ENCODE results near the gene POU3F2. TPM values are rescaled to one million over a fixed set of nuclear protein-coding genes. Genes with fewer than 3 reads are reported as not detected.

The POU3F2 gene
- total and polyA plus RNA-seq, 2 of the 13 experiments (the other 11 are each of a cell fraction or from before 2014, with no cell fraction given) = not detected

- peaks cover 25% of the 10 kb centered on the region; the same call in 1 of the 2 replicates for H3K4me1 ChIP-seq (ENCODE audit: insufficient read depth, low read length)
- intact Hi-C loops (cut with micrococcal nuclease; ENCODE audit: unreplicated experiment) = no loop called here
- ChIA-PET CTCF (ENCODE audit: low intra/inter-chr PET ratio, low total read pairs) (no interaction called here), POLR2A (interaction anchor here (1.2 kb wide), 1 partner anchor 114 kb away, joined by 3 read pairs; the partner anchor contains the start of gene FBXL4)
- peak overlapping the region; percentile 46 to 60 (median 54) for H3K4me3 ChIP-seq (replicated peaks in 1 of 3; ENCODE audit: insufficient read depth in 1 of 3, low read depth in 2 of 3, low read length in 3 of 3)
- H3K27ac ChIP-seq (ENCODE audit: extremely low read length, insufficient read depth, low read length) = no peak overlapping the region
- no peak overlapping the region for H3K9ac ChIP-seq (ENCODE audit: insufficient read depth, low read depth, low read length)
- H3K9me3 ChIP-seq (ENCODE audit: low read length) = no peaks in the 10 kb centered on the region
- in situ Hi-C loops (cut with HindIII; ENCODE audit: extremely low pct_ligation_motif_present, low pct_unique_long_range_greater_than_20kb) = loop anchor here (25.0 kb wide), 5 partner anchors 279 to 1771 kb away; no protein-coding TSS in a partner anchor
- ATAC-seq (peak; percentile 85), FAIRE-seq (no peak), DNase-seq (ENCODE audit: low spot score) (no peak)
- no peak overlapping the region for H2AFZ ChIP-seq (ENCODE audit: low read length)
- 0% methylated on average over 14 of the region's 42 CpGs for WGBS (ENCODE audit: low lambda C conversion rate)
- BruUV-seq (replicated peaks) = no TSS peak
- no peaks in the 10 kb centered on the region; the same call in 1 of the 2 replicates for H4K20me1 ChIP-seq (ENCODE audit: insufficient read depth, low read length)
- no peaks in the 10 kb centered on the region for H3K79me2 ChIP-seq (ENCODE audit: insufficient read depth, low read length)
- peaks cover 8 to 77% of the 10 kb centered on the region in 2 experiments; a peak in 4 of 5 replicates for H3K27me3 ChIP-seq (ENCODE audit: control insufficient read depth in 1 of 2, insufficient read depth in 2 of 2, low read length in 2 of 2)
- no peaks in the 10 kb centered on the region for H3K36me3 ChIP-seq (replicated peaks in 1 of 2; ENCODE audit: control insufficient read depth in 1 of 2, insufficient read depth in 2 of 2, low read length in 2 of 2)
- peak overlapping the region; percentile 90 for H3K4me2 ChIP-seq (ENCODE audit: low read depth, low read length)
- peak; percentile 98 for TF ChIP-seq HNRNPLL (IDR thresholded peaks at IDR 0.05; ENCODE audit: low read depth, low read length, poor library complexity, severe bottlenecking)
- peak; percentile 76; the same call in 1 of the 2 replicates for TF ChIP-seq HDAC6 (IDR thresholded peaks at IDR 0.05; ENCODE audit: low read depth, low read length)
- peak; percentile 12 for TF ChIP-seq XRCC5 (optimal IDR thresholded peaks at IDR 0.05; ENCODE audit: low read length)
- 0 out of 2 replicates have a peak, but pooled peaks have one; percentile 41 for TF ChIP-seq EZH2 (conservative IDR thresholded peaks at IDR 0.05; ENCODE audit: low read depth, low read length)
- peak; percentile 85 for TF ChIP-seq ZNF263 (CRISPR knock-in tag; IDR thresholded peaks at IDR 0.05)
- TF ChIP-seq GABPB1 (CRISPR knock-in tag; IDR thresholded peaks at IDR 0.05) = peak; percentile 33; the same call in 1 of the 2 replicates
- no peak for TF ChIP-seq ZNF235 (CRISPR knock-in tag; IDR thresholded peaks at IDR 0.05; ENCODE audit: borderline replicate concordance)
- TF ChIP-seq MYPOP (CRISPR knock-in tag; IDR thresholded peaks at IDR 0.05) = peak; percentile 82
- peak; percentile 52; the same call in 1 of the 2 replicates for TF ChIP-seq UBTF (CRISPR knock-in tag; IDR thresholded peaks at IDR 0.05)
- TF ChIP-seq MTF2 (CRISPR knock-in tag; IDR thresholded peaks at IDR 0.05; ENCODE audit: borderline replicate concordance) = peak; percentile 98
- peak; percentile 42; the same call in 1 of the 2 replicates for TF ChIP-seq ZFX (CRISPR knock-in tag; IDR thresholded peaks at IDR 0.05; ENCODE audit: low read depth)
- TF ChIP-seq ZNF574 (CRISPR knock-in tag; IDR thresholded peaks at IDR 0.05) = no peak
- TF ChIP-seq SALL1 (CRISPR knock-in tag; IDR thresholded peaks at IDR 0.05) = peak; percentile 17; the same call in 1 of the 2 replicates
- 0 out of 2 replicates have a peak, but pooled peaks have one; percentile 14 for TF ChIP-seq MED1 (CRISPR knock-in tag; IDR thresholded peaks at IDR 0.05)
Measured at GRCh38 chr6:98833307-98834059, 891 bp upstream of the POU3F2 start.
